Smooth muscle cell (in vitro differentiated cells): ENCODE data around the gene AMPH. TPM values are rescaled to one million over a fixed set of nuclear protein-coding genes. Genes with fewer than 3 reads are reported as not detected.

ENCODE experiments used
- DNase-seq: peaks from one replicate; lab custom pipeline; 2025; ENCODE audit not compliant: unreplicated experiment; lab: John Stamatoyannopoulos, UW
- H2AFZ ChIP-seq: fragments of 200-600 bp; sonication (generic); 2 replicates; pipeline ENCODE4 v1.6.0; 2016; ENCODE audit warnings: antibody characterized with exemption, low read depth, mild to moderate bottlenecking
- H3F3A ChIP-seq: fragments of 200-600 bp; sonication (generic); 2 replicates; pipeline ENCODE4 v1.6.0; 2017; ENCODE audit warnings: antibody characterized with exemption, low read depth
- H3K27ac ChIP-seq: fragments of 200-600 bp; sonication (generic); 2 replicates; pipeline ENCODE4 v1.5.1; 2016; ENCODE audit warnings: low read depth, mild to moderate bottlenecking
- H3K27me3 ChIP-seq: fragments of 200-600 bp; sonication (generic); 2 replicates; pipeline ENCODE4 v1.6.1; 2016; ENCODE audit warnings: low read depth, mild to moderate bottlenecking
- H3K36me3 ChIP-seq: fragments of 200-600 bp; sonication (generic); 2 replicates; pipeline ENCODE4 v1.5.1; 2016; ENCODE audit warnings: low read depth
- H3K4me1 ChIP-seq: fragments of 200-600 bp; sonication (generic); 2 replicates; pipeline ENCODE4 v1.5.1; 2016; ENCODE audit warnings: low read depth
- H3K4me2 ChIP-seq: fragments of 200-600 bp; sonication (generic); 2 replicates; pipeline ENCODE4 v1.6.0; 2016; ENCODE audit warnings: mild to moderate bottlenecking
- H3K4me3 ChIP-seq: fragments of 200-600 bp; sonication (generic); 2 replicates; pipeline ENCODE4 v1.5.1; 2016; ENCODE audit warnings: mild to moderate bottlenecking
- H3K79me2 ChIP-seq: fragments of 200-600 bp; sonication (generic); 2 replicates; pipeline ENCODE4 v1.6.0; 2016; ENCODE audit warnings: low read depth, mild to moderate bottlenecking
- H3K9ac ChIP-seq: fragments of 200-600 bp; sonication (generic); 2 replicates; pipeline ENCODE4 v1.6.0; 2016; ENCODE audit warnings: low read depth
- H3K9me3 ChIP-seq: fragments of 200-600 bp; sonication (generic); replicated peaks from 2 replicates; pipeline ENCODE4 v1.5.1; 2016; ENCODE audit warnings: low read depth
- H4K20me1 ChIP-seq: fragments of 200-600 bp; sonication (generic); 2 replicates; pipeline ENCODE4 v1.6.0; 2016; ENCODE audit warnings: low read depth
- CTCF ChIP-seq: fragments of 200-600 bp; sonication (generic); IDR thresholded peaks from 2 replicates; pipeline ENCODE4 v1.5.1; 2017; ENCODE audit warnings: borderline replicate concordance, mild to moderate bottlenecking, antibody characterized with exemption; ENCODE audit not compliant: insufficient read depth, poor library complexity, severe bottlenecking
- WGBS: methylation state at CpG from one replicate; pipeline ENCODE4 v1.1.7; 2016; ENCODE audit warnings: low lambda C conversion rate; 5-methylcytosine and 5-hydroxymethylcytosine counted together
- polyA plus RNA-seq: library from polyadenylated mRNA; unstranded; fragments of >200 nt; fragmentation: Nextera tagmentation; extraction: Ambion mirVana; gene quantifications from 2 replicates; pipeline ENCODE4 v1.2.1, GENCODE V29; 2016
- total RNA-seq: library from RNA; depleted of rRNA; stranded (reverse); fragments of >200 nt; gene quantifications from 2 replicates; pipeline ENCODE4 v1.2.3, GENCODE V29; 2014

AMPH gene
- total and polyA plus RNA-seq, 2 experiments from 2014 or later, result 1.6 to 2.4 TPM

DNA sequence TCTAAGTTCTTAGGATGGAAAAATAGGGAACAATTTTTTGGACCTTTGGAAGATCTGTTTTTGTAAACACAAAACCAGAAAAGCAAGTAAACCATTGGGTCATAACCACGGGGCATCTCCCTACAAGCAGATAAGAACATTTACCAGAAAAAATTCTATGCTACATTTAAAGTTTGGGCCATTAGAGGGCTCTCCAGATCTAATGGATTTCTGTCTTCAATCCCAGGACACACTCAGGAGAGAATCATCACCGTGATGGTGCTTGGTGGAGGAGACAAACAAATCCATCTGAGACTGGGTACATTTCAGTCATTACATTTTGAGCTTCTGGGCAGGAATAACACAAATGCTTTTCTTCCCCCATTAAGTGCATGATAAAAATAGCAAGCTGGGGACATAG is 179.3 kb downstream of the AMPH start:
- H3K36me3 ChIP-seq, result no peaks in the 10 kb centered on the region
- no peaks in the 10 kb centered on the region for H3K27me3 ChIP-seq
- H2AFZ ChIP-seq, result no peak overlapping the region
- H3K4me2 ChIP-seq, result no peak overlapping the region
- TF ChIP-seq CTCF, result peak; percentile 17
- H4K20me1 ChIP-seq, result no peaks in the 10 kb centered on the region
- H3F3A ChIP-seq, result no peaks in the 10 kb centered on the region
- no peaks in the 10 kb centered on the region for H3K79me2 ChIP-seq
- 9% methylated on average over 2 of the region's 2 CpGs for WGBS
- no peak overlapping the region for H3K27ac ChIP-seq
- H3K9me3 ChIP-seq, result no peaks in the 10 kb centered on the region
- DNase-seq, result no peak
- H3K9ac ChIP-seq, result no peak overlapping the region
- H3K4me1 ChIP-seq, result no peaks in the 10 kb centered on the region
- no peak overlapping the region for H3K4me3 ChIP-seq

DNA sequence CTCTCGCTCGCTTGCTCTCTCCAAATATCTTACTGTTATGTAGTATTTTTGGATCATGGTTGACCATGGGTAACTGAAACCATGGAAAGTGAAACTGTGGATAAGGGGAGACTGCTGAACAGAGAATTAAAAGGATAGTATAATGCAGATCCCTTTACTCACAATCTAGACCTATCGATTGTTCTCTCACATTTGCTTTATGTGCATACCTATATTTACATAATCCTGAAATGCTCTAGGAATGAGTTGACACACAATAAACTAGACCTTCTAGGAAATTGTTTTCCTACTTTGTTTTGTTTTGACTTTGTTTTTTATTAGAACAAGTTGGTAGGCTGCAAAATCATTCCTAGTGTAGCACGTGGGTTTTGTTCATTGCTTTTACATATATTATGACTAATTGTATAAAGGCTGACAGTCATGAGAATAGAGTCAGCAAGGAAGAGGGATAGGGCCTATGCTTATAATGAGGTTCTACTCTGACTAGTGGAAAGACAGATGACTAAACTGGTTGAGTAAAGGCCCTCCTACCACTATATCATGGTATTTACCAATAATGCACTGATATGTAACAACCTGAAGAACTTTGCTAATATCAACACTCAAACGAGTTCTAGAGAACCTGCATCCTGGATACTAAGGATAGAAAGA is 182.5 kb downstream of the AMPH start:
- H3K79me2 ChIP-seq, result no peaks in the 10 kb centered on the region

GRCh38 chr7:38448054-38448453 is 183.1 kb downstream of the AMPH start:
- 71% methylated on average over 2 of the region's 2 CpGs for WGBS
- H3K4me3 ChIP-seq, result no peak overlapping the region
- H4K20me1 ChIP-seq, result no peaks in the 10 kb centered on the region
- H3K36me3 ChIP-seq, result no peaks in the 10 kb centered on the region
- no peak for TF ChIP-seq CTCF
- H3K4me1 ChIP-seq, result no peaks in the 10 kb centered on the region
- no peak overlapping the region for H3K4me2 ChIP-seq
- DNase-seq, result no peak
- no peaks in the 10 kb centered on the region for H3K27me3 ChIP-seq
- H3K9me3 ChIP-seq, result no peaks in the 10 kb centered on the region
- H2AFZ ChIP-seq, result no peak overlapping the region
- H3K27ac ChIP-seq, result no peak overlapping the region
- no peaks in the 10 kb centered on the region for H3K79me2 ChIP-seq
- no peaks in the 10 kb centered on the region for H3F3A ChIP-seq
- H3K9ac ChIP-seq, result no peak overlapping the region

More for the DNA sequence above, 182.5 kb downstream of the AMPH start:
- no peak overlapping the region for H3K4me3 ChIP-seq
- TF ChIP-seq CTCF, result no peak
- no peak overlapping the region for H3K27ac ChIP-seq
- H2AFZ ChIP-seq, result no peak overlapping the region
- no peaks in the 10 kb centered on the region for H3K9me3 ChIP-seq
- no peak overlapping the region for H3K4me2 ChIP-seq
- 85% methylated on average over 5 of the region's 5 CpGs for WGBS
- no peak overlapping the region for H3K9ac ChIP-seq
- no peaks in the 10 kb centered on the region for H4K20me1 ChIP-seq
- no peak for DNase-seq
- no peaks in the 10 kb centered on the region for H3F3A ChIP-seq
- no peaks in the 10 kb centered on the region for H3K27me3 ChIP-seq
- no peaks in the 10 kb centered on the region for H3K36me3 ChIP-seq
- no peaks in the 10 kb centered on the region for H3K4me1 ChIP-seq

DNA sequence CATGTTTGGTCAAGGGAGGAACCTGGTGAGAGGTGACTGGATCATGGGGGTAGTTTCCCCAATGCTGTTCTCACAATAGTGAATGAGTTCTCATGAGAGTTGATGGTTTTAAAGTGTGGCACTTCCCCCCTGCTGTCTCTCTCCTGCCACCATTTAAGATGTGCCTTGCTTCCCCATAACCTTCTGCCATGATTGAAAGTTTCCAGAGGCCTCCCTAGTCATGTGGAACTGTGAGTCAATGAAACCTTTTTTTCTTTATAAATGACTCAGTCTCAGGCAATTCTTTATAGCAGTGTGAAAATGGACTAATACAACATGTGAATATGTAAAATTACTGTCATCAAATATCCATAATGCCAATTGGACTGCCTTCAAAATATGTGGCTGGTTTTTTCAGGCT is 192.2 kb downstream of the AMPH start:
- Histone ChIP-seq H3K4me1 (no peaks in the 10 kb centered on the region), H3K4me2 (no peak overlapping the region), H3K36me3 (no peaks in the 10 kb centered on the region), H3K79me2 (no peaks in the 10 kb centered on the region), H3F3A (no peaks in the 10 kb centered on the region), H2AFZ (no peak overlapping the region), H3K27ac (no peak overlapping the region), H3K9ac (no peak overlapping the region), H3K9me3 (no peaks in the 10 kb centered on the region), H4K20me1 (no peaks in the 10 kb centered on the region), H3K27me3 (peaks cover 8% of the 10 kb centered on the region), H3K4me3 (no peak overlapping the region)
- no peak for DNase-seq
- no peak for TF ChIP-seq CTCF
